Transverse colon (tissue), 4 donors: ENCODE measurements around the gene KIF18A. TPM values are rescaled to one million over a fixed set of nuclear protein-coding genes. Genes with fewer than 3 reads are reported as not detected.

Experiments
- DNase-seq: peaks from one replicate; pipeline ENCODE4 v3.0.0-alpha.2; 2019
- H3K27ac ChIP-seq, 4 donors: fragments of 200-600 bp; sonication (generic); 2 replicates each; pipeline ENCODE4 v1.5.1; 2016 to 2018; ENCODE audit warnings: inconsistent platforms in 4 of 4
- H3K27me3 ChIP-seq: fragments of 200-600 bp; sonication (generic); 2 replicates; pipeline ENCODE4 v1.5.1; 2017; ENCODE audit warnings: inconsistent platforms
- H3K36me3 ChIP-seq, 4 donors: fragments of 200-600 bp; sonication (generic); 2 replicates each; pipeline ENCODE4 v1.5.1; 2017 to 2019; ENCODE audit warnings: inconsistent platforms in 4 of 4
- H3K4me1 ChIP-seq, 4 donors: fragments of 200-600 bp; sonication (generic); 2 replicates each; pipeline ENCODE4 v1.5.1; 2017 to 2020; ENCODE audit warnings: inconsistent platforms in 4 of 4
- H3K4me3 ChIP-seq, 4 donors: fragments of 200-600 bp; sonication (generic); 1 replicate in 1 of 4; 2 replicates in 3 of 4; pipeline versions ENCODE4 v1.5.1 to v1.6.1; 2017 to 2019; ENCODE audit warnings: inconsistent platforms in 4 of 4
- H3K9me3 ChIP-seq, 2 donors: fragments of 200-600 bp; sonication (generic); 2 replicates each; pipeline ENCODE4 v1.5.1; 2017 to 2019; ENCODE audit warnings: inconsistent platforms in 2 of 2
- EP300 ChIP-seq: sonication (generic); formaldehyde crosslinking; IDR thresholded peaks from one replicate; pipeline ENCODE4 v1.6.1; 2017; ENCODE audit warnings: antibody characterized with exemption, low read depth
- POLR2A ChIP-seq: fragments of 450-650 bp; IDR thresholded peaks from one replicate; pipeline ENCODE4 v1.6.1; 2016; ENCODE audit warnings: antibody characterized with exemption, mild to moderate bottlenecking, moderate library complexity
- POLR2AphosphoS5 ChIP-seq, 3 donors: sonication (generic); formaldehyde crosslinking; IDR thresholded peaks; one replicate each; pipeline ENCODE4 v1.6.1; 2016; ENCODE audit warnings: antibody characterized with exemption in 3 of 3
- WGBS, 2 donors: methylation state at CpG; one replicate each; pipeline ENCODE4 v1.1.5; 2018; ENCODE audit warnings: low coverage in 1 of 2; 5-methylcytosine and 5-hydroxymethylcytosine counted together
- in situ Hi-C, 4 donors: fragments of 200-750 bp; cut with MboI; loops; one replicate each; pipeline versions ENCODE4 v1.15.0 to v1.15.1; 2017; ENCODE audit warnings: low sequenced_read_pairs in 3 of 4, low pct_ligation_motif_present in 1 of 4, low pct_unique_long_range_greater_than_20kb in 1 of 4
- intact Hi-C: fragments of 100-400 bp; cut with DNase I; formaldehyde crosslinking; loops from one replicate; pipeline ENCODE4 v1.15.1; 2023; ENCODE audit warnings: low total_unique reads
- total RNA-seq, 4 donors: library from RNA; depleted of rRNA; stranded (reverse); fragments of >200 nt; gene quantifications; one replicate each; pipeline ENCODE4 v1.1.0, GENCODE V29; 2016
- TF ChIP-seq, protein P1 (sequence below), 5 experiments: fragments of 200-600 bp in 3 of 5; fragments of 450-650 bp in 2 of 5; sonication (generic) in 3 of 5; IDR thresholded peaks; 1 replicate in 2 of 5; 2 replicates in 3 of 5; pipeline ENCODE4 v1.5.1; 2016 to 2017; ENCODE audit warnings: antibody characterized with exemption in 5 of 5, inconsistent platforms in 3 of 5, mild to moderate bottlenecking in 2 of 5, moderate library complexity in 1 of 5

The KIF18A gene
- total RNA-seq, 4 donors from 2014 or later = 0.20 to 1.8 (median 0.43) TPM

DNA sequence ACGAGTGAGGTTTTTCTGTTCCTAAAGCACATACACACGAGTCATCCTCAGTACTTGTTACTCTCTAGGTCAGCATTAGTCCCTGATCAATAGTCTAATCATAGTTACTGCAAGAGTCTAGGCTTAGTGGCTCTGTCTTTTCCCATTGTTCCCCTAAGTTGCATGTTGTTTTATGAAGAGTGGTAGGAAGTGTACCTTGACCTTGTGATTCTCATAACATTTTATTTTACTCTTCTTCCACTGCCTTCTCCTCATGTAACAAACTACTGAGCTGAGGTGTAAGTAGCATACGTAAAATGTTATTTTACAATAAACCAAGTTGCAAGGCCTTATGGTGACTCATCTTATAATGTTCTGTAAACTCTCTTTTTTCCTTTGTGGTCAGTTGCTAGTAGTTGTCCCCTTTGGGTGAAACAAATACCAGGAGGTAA is 15.2 kb upstream of the KIF18A start:
- DNase-seq = no peak
- Histone ChIP-seq H3K9me3 (no peaks in the 10 kb centered on the region), H3K4me3 (no peak overlapping the region), H3K36me3 (peaks cover 0 to 5% (median 0%) of the 10 kb centered on the region in 4 donors), H3K27ac (peak overlapping the region in 2 of 4 donors; percentile 8 to 17), H3K4me1 (peaks cover 0 to 15% (median 4%) of the 10 kb centered on the region in 4 donors), H3K27me3 (no peaks in the 10 kb centered on the region)
- intact Hi-C loops (no loop called here), in situ Hi-C loops (no loop called here)
- 64 to 71% methylated on average over 2 to 3 of the region's 3 CpGs for WGBS, 2 donors
- TF ChIP-seq EP300 = no peak
- TF ChIP-seq, protein P1, sequence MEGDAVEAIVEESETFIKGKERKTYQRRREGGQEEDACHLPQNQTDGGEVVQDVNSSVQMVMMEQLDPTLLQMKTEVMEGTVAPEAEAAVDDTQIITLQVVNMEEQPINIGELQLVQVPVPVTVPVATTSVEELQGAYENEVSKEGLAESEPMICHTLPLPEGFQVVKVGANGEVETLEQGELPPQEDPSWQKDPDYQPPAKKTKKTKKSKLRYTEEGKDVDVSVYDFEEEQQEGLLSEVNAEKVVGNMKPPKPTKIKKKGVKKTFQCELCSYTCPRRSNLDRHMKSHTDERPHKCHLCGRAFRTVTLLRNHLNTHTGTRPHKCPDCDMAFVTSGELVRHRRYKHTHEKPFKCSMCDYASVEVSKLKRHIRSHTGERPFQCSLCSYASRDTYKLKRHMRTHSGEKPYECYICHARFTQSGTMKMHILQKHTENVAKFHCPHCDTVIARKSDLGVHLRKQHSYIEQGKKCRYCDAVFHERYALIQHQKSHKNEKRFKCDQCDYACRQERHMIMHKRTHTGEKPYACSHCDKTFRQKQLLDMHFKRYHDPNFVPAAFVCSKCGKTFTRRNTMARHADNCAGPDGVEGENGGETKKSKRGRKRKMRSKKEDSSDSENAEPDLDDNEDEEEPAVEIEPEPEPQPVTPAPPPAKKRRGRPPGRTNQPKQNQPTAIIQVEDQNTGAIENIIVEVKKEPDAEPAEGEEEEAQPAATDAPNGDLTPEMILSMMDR (IDR thresholded peaks at IDR 0.05) = no peak
- no peak for TF ChIP-seq POLR2A
- TF ChIP-seq POLR2AphosphoS5 (IDR thresholded peaks at IDR 0.05) = no peak

DNA sequence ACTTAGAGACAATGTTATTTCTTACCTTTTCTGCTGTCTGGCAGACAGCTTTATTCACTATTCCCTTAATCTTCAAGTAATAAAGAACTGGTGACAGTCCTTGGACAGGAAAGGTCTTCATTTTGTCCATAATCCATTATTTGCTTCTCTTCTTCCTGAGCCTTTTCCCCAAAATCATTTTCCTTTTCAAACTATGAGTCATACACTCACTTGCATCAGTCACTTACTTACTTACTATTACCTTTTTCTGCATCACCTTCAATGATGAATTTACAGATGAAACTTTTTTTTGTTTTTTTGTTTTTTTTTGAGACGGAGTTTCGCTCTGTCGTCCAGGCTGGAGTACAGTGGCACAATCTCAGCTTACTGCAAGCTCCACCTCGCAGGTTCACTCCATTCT is 9.8 kb upstream of the KIF18A start:
- no peaks in the 10 kb centered on the region for H3K27me3 ChIP-seq
- no peak for DNase-seq
- no peak overlapping the region for H3K27ac ChIP-seq
- H3K4me3 ChIP-seq = no peak overlapping the region
- no peaks in the 10 kb centered on the region for H3K9me3 ChIP-seq
- H3K36me3 ChIP-seq = no peaks in the 10 kb centered on the region
- H3K4me1 ChIP-seq = peaks cover 0 to 8% (median 1%) of the 10 kb centered on the region in 4 donors
- in situ Hi-C loops = no loop called here
- WGBS, 2 donors = 95 to 100% methylated on average over 4 of the region's 4 CpGs
- TF ChIP-seq, protein P1 (IDR thresholded peaks at IDR 0.05) = no peak
- TF ChIP-seq POLR2A (no peak), POLR2AphosphoS5 (IDR thresholded peaks at IDR 0.05) (no peak), EP300 (no peak)
- intact Hi-C loops = no loop called here

DNA sequence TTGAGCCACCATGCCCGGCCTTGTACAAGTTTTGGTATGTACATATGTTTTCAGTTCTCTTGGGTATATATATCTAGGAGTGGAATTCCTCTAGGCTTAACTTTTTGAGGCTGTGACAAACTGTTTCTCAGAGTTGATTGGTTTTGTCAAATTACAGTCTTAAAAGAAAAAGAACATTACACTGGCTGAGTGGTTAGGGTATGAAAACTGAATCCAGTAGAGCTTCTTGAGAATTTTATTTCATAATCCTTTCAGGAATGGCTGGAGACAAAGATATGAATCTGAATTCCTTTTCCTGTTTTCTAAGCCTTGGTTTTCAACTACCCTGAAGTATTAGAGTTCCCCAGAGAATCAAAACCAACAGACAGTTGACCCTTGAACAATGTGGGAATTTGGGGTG is 6.8 kb upstream of the KIF18A start:
- no peak for DNase-seq
- in situ Hi-C loops (no loop called here), intact Hi-C loops (no loop called here)
- no peaks in the 10 kb centered on the region for H3K27me3 ChIP-seq
- H3K27ac ChIP-seq = no peak overlapping the region
- peaks cover 0 to 15% (median 13%) of the 10 kb centered on the region in 4 donors for H3K4me1 ChIP-seq
- H3K9me3 ChIP-seq = no peaks in the 10 kb centered on the region
- 88 to 89% methylated on average over 1 of the region's 1 CpG for WGBS, 2 donors
- H3K4me3 ChIP-seq = no peak overlapping the region
- no peaks in the 10 kb centered on the region for H3K36me3 ChIP-seq
- TF ChIP-seq EP300 (no peak), POLR2A (no peak), POLR2AphosphoS5 (IDR thresholded peaks at IDR 0.05) (no peak)
- TF ChIP-seq, protein P1 (IDR thresholded peaks at IDR 0.05) = no peak

DNA sequence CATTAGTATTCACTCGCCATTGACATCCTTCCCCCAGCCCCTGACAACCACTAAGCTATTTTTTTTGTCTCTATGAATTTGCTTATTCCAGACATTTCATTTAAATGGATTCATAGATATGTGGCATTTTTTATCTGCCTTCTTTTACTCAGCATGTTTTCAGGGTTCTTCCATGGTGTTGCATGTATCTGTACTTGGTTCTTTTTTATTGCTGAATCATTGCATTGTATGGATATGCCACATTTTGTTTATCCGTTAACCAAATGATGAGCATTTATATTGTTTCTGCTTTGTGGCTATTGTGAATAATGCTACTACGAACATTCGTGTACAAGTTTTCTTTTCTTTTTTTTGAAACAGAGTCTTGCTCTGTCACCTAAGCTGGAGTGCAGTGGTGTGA is 6.2 kb upstream of the KIF18A start:
- Histone ChIP-seq H3K27me3 (no peaks in the 10 kb centered on the region), H3K4me3 (no peak overlapping the region), H3K27ac (no peak overlapping the region), H3K36me3 (no peaks in the 10 kb centered on the region), H3K9me3 (no peaks in the 10 kb centered on the region), H3K4me1 (peaks cover 2 to 21% (median 19%) of the 10 kb centered on the region in 4 donors)
- in situ Hi-C loops = no loop called here
- no peak for DNase-seq
- intact Hi-C loops = no loop called here
- TF ChIP-seq, protein P1 (IDR thresholded peaks at IDR 0.05) = no peak
- TF ChIP-seq POLR2A (no peak), EP300 (no peak), POLR2AphosphoS5 (IDR thresholded peaks at IDR 0.05) (no peak)
- 96% methylated on average over 4 of the region's 4 CpGs for WGBS, 2 donors
